ENCODE data around the gene TUBGCP6. TPM values are rescaled to one million over a fixed set of nuclear protein-coding genes. Genes with fewer than 3 reads are reported as not detected.

Gene TUBGCP6
- total RNA-seq, 1 donor from 2014 or later = 58.1 TPM

DNA sequence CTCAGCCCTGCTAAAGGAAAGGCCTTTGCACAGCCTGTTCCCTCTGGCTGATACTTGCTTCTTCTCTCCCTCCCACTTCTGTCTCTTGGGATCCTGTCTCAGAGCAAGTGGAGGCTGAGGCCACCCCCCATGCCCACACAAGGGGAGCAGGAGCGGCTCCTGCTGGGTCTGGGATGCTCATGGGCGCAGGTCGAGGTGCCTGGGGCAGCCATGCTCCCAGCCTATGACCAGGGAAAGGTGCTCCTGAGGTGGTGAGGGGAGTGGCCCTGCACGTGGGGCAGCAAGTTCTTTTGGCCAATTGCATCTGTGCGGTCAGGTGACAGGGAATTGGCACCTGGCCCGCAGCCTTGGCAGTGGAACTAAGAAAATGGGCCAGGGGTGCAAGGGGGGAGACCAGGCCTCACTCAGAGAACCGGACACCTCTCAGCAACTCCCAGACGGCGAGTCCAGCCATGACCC lies 23.9 kb upstream of the TUBGCP6 start:
- no peak for TF ChIP-seq CTCF (IDR thresholded peaks at IDR 0.05)
- Histone ChIP-seq H3K4me1 (peaks cover 15 to 34% of the 10 kb centered on the region in 2 donors), H3K27me3 (no peaks in the 10 kb centered on the region), H3K27ac (no peak overlapping the region), H3K9me3 (no peaks in the 10 kb centered on the region), H3K36me3 (no peaks in the 10 kb centered on the region), H3K4me3 (no peak overlapping the region)
- DNase-seq (ENCODE audit: low spot score in 2 of 2) = no peak
- intact Hi-C loops (cut with DNase I) = no loop called here

GRCh38 chr22:50267591-50268390 lies 23.0 kb upstream of the TUBGCP6 start:
- Histone ChIP-seq H3K27me3 (no peaks in the 10 kb centered on the region), H3K27ac (no peak overlapping the region), H3K9me3 (no peaks in the 10 kb centered on the region), H3K4me1 (peaks cover 15 to 34% of the 10 kb centered on the region in 2 donors), H3K4me3 (peak overlapping the region; percentile 30 to 58), H3K36me3 (no peaks in the 10 kb centered on the region)
- DNase-seq (ENCODE audit: low spot score in 2 of 2) = no peak
- TF ChIP-seq CTCF (IDR thresholded peaks at IDR 0.05) = peak in 1 of 3 experiments; percentile 40
- intact Hi-C loops (cut with DNase I) = no loop called here

- H3K4me1 ChIP-seq = peaks cover 15 to 36% of the 10 kb centered on the region in 2 donors
- no peaks in the 10 kb centered on the region for H3K9me3 ChIP-seq
- peak overlapping the region; percentile 30 to 58 for H3K4me3 ChIP-seq
- H3K27ac ChIP-seq = no peak overlapping the region
- intact Hi-C loops (cut with DNase I) = no loop called here
- H3K36me3 ChIP-seq = no peaks in the 10 kb centered on the region
- no peak for TF ChIP-seq CTCF (IDR thresholded peaks at IDR 0.05)
- no peak for DNase-seq (ENCODE audit: low spot score in 2 of 2)
- no peaks in the 10 kb centered on the region for H3K27me3 ChIP-seq
These were observed 22.2 kb upstream of the TUBGCP6 start for GRCh38 chr22:50266994-50267393.

DNA sequence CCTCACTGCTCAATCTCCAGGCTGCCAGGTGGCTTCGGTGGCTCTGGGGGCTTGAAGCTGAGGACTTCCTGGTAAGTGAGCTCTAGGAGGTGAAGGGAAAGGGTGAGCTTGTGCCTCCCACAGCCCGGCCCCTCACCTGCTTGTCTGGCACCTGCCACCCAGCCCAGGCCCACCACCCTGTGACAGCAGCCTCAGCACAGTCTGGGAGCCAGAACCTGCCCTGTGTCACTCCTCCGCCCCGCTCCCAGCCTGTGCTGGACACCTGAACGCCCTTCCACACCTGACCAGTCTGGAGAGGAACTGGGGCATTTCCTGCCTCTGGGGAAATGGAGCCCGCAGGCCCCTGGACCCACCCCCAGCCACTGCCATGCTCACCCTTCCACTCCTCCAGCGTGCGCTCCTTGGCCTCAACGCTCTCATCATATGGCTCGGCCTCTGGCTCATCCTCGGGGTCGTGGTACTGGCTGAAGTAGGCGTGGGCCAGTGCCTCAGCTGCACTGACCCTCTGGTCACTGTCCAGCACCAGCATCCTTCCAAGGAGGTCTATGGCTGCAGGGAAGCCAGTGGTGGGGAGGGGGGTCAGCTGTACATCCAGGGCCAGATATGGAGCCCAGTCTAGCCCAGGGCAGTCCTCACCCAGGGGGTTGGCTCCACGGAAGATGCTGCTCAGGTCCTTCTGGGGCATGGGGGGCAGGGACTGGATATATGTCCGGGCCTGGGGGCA lies 20.3 kb upstream of the TUBGCP6 start:
- intact Hi-C loops (cut with DNase I) = no loop called here
- Histone ChIP-seq H3K9me3 (no peaks in the 10 kb centered on the region), H3K27ac (no peak overlapping the region), H3K4me3 (no peak overlapping the region), H3K4me1 (peaks cover 6 to 26% of the 10 kb centered on the region in 2 donors), H3K36me3 (no peaks in the 10 kb centered on the region), H3K27me3 (no peaks in the 10 kb centered on the region)
- TF ChIP-seq CTCF (IDR thresholded peaks at IDR 0.05) = no peak
- no peak for DNase-seq (ENCODE audit: low spot score in 2 of 2)

- Histone ChIP-seq H3K4me1 (peaks cover 6 to 19% of the 10 kb centered on the region in 2 donors), H3K27ac (no peak overlapping the region)
- intact Hi-C loops (cut with DNase I) = no loop called here
These were observed 19.4 kb upstream of the TUBGCP6 start for GRCh38 chr22:50264104-50264745.

More at GRCh38 chr22:50264104-50264745, 19.4 kb upstream of the TUBGCP6 start:
- DNase-seq (ENCODE audit: low spot score in 2 of 2) = no peak
- H3K36me3 ChIP-seq = no peaks in the 10 kb centered on the region
- H3K4me3 ChIP-seq = no peak overlapping the region
- H3K27me3 ChIP-seq = no peaks in the 10 kb centered on the region
- no peak for TF ChIP-seq CTCF (IDR thresholded peaks at IDR 0.05)
- no peaks in the 10 kb centered on the region for H3K9me3 ChIP-seq

Measured in ascending aorta (tissue), 2 donors.